Measurements from ENCODE around the gene VAV2.

VAV2 gene

DNA sequence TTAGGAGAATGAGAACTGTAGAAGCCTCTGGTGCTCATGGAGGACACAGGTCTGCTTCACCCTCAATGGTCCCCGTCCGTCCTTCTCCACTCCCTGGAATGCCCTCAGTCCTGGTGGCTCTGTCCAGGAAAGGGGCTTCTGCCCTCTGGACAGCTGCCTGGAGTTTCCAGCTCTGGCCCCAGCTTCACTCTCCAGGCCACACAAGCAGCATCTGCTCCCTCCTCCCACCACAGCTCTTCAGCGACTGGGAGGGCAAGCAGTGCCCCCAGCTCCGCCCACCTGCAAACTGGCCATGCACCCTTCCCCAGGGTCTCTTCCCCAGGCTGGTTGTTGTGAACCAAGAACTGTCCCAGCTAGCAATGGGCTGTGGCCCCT, 258.7 kb downstream of the VAV2 start:
- DNase-seq (ENCODE audit: low spot score), result no peak

DNA sequence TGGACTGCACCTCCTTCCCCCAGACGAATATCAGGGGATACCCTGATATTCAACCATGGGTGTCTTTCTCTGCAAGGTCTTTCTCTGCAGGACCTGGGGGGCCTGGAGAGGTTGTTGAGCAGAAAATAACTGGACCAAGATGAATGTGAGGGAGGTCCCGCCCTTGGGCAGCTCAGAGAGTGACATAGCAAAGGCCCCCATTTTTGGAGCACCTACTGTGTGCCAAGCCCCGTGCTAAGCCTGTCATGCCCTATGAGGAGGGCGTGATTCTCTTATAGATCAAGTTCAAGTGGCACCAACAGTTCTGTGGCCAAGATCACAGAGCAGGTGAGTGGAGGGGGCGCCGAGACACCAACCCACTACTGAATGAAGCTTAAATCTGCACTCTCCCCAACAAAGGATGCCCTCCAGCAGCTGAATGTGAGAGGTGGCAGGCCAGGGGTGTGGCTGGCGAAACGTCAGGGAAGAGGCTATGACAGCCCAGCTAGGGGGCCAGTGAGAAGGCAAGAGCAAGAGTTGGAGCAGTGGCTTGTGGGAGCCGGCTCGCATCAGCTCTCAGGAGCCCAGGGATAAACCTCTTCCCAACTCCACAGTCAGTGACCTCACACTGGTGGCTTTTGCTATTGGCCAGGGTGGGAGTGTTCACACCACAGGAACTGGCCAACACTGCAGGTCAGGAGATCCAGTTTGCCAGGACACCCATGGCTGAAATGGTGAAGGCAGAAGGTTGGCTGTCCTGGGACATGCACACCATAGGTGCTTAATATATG, 259.3 kb downstream of the VAV2 start:
- peak; percentile 13 for DNase-seq (ENCODE audit: low spot score)

DNA sequence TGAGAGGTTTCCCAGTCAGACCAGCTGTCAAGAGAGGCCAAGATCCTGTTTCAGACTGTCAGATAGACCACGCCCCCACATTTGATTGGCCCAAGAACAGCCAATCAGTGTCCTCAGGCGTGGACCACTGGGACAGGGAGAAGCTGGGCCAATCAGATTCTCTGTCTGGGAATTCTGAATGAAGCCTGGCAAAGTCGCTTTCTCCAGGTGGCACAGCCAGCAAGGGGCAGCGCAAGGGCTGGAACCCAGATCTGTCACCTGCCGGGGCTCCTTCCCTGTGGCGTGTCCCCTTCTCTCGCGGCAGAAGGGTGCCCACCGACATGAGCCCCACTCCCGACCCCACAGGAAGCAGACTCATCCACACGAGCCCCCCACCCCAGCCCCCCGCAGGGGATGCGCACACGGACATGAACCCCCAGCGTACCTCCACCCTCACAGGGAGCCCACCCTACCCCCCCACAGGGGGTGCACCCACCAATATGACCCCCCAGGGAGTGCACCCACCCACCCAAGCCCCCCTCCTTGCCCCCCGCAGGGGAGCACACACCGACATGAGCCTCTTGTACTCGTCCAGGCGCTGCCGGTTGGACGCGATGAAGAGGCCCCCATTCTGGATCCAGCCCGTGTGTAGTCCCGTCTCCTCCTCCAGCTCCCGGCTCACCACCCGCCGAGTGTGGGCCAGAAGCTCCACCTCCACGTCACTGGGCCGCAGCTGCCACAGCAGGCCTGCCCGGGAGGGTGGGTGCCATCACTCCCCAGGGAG, 260.1 kb downstream of the VAV2 start:
- DNase-seq (ENCODE audit: low spot score), result peak; percentile 87

DNA sequence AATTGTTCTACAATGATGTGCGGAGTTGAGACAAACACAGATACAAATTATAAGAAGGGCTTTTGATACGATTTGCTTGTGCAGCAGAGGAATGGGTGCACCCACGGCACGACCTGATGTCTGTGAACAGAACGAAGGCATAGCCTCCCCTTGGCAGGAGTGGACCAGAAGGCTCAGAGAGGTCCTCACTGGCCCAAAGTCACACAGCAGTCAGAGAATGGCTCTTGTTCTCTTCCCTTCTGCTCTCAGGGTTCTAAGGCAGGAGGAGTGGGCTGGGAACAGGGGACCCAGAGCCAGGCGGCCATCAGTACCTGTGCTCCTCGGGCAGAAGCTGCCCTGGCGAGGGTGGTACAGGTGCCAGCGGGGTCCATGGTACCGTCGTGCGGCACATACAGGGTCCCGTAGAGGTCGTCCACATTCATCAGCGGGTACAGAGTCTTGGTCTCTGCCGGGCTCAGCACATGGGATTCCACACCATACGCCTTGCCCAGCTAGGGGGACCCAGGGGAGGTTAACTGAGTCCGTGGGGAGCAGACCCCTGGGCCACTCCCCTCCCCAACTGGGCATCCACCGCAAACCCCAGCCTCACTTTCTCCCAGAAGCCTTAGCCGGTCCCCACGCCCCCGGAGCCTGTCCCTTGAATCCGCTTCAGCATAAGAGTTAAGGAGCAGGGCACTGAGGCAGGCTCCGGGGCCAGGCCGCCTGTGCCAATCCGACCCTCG, 261.0 kb downstream of the VAV2 start:
- DNase-seq (ENCODE audit: low spot score), result no peak

DNA sequence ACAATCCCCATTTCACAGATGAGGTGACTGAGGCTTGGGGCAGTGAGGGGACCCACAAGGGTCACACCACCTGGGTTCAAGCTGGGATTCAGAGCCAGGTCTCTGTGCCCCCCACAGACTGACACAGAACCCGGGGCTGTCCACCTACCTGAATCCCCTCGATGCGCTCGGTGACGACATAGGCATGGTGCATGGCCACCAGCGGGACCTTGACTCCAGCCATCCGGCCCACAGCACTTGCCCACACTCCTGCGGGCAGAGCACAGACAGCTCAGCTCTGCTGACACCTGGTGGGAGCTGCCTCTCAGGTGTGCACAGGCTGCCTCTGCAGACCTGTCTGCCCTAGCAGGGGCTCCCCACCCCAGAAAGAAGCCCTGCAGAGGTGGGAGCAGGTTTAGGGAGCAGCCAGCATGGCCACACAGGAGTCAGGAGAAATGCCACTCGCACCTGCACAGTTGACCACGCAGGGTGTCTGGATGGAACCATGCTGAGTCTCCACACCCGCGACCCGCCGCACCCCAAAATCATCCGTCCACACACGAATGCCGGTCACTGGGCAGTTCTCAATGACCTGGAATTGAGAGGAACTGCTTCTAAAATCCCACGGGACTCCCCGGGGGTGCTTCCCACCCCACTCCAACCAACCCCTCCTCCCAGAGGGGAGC, 262.4 kb downstream of the VAV2 start:
- DNase-seq (ENCODE audit: low spot score), result no peak

DNA sequence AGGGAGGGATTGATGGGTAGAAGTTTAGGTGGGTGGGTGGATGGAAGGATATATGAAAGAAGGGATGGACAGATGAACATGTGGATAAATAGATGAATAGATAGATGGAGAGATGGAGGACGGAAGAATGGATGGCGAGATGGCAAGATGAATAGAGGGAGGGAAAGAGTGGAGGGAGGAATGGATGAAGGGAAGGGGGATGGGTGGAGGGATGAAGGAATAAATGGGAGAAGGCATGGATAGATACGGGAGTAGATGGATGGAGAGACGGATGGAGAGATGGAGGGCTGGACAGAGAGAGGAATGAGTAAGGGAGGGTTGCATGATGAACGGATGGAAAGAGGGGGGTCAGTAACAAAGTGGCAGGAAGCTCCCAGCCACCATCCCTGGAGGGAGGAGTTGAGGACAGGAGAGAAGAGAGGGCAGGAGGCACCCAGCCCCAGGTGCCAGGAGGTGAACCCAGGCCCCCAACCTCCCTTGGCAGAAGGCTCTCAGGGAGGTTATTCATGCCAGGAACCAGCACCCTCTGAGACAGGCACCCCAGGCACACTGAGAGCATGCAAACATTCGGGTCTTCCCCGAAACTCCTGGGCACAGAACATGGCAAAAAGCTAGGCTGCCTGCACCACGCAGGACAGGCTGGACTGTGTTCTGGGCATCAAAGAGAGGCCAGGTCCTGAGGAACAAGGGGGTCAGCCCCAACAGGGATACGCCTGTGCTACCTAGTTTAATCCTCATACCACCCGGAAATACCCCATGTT, 263.1 kb downstream of the VAV2 start:
- no peak for DNase-seq (ENCODE audit: low spot score)

DNA sequence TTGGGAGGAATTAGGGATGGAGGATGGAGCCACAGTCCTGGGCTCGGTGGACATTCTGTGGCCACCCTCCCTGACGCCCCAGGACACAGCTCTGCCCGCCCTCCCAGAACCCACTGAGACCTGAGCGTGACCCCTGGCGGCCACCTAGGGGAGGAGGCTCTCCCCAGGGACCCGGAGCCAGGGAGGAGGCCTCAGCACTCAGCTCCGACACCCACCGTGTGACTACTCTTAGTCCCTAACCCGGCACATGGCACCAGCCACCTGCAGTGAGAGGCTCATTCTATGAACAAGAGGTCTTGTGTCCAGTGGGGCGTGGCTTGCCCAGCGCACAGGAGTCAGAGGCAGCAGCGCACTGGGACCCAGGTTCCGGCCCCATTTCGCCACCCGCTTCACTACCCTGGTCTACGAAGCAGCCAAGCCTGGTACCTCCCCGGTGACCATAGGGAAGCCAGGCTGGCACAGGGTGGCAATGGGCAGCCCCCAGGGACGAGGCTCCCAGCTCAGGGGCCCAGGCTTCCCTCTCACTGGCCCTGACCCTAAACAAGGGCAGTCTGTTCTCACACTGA, 264.2 kb downstream of the VAV2 start:
- DNase-seq (ENCODE audit: low spot score), result no peak

DNA sequence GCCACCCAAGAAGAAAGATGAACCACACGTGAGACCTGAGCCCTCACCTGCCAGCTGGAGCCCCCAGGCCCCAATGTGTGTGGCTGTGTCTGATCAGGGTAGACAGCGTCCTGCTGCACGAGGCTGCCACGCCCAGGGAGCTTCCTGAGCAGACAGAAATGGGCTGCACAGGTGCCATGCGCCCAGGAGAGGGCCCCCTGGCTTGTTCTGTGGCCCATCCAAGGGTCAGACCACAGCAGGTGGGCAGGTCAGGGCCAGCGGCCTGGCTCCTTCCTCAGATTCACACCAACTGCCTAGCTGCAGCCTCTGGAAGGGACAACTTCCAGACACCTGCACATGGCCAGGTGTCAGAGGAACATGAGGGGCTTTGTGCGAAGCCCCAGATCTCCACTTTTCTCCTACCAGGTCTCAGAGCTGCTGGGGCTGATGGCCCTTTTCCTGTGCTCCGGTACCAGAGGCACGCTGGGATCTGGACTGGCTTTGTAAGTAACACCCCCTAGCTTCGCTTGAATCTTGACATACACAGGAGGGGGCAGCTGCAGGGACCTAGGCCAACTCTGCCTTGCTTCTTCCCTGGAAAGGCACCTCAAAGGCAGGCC, 264.7 kb downstream of the VAV2 start:
- DNase-seq (ENCODE audit: low spot score), result peak; percentile 26

DNA sequence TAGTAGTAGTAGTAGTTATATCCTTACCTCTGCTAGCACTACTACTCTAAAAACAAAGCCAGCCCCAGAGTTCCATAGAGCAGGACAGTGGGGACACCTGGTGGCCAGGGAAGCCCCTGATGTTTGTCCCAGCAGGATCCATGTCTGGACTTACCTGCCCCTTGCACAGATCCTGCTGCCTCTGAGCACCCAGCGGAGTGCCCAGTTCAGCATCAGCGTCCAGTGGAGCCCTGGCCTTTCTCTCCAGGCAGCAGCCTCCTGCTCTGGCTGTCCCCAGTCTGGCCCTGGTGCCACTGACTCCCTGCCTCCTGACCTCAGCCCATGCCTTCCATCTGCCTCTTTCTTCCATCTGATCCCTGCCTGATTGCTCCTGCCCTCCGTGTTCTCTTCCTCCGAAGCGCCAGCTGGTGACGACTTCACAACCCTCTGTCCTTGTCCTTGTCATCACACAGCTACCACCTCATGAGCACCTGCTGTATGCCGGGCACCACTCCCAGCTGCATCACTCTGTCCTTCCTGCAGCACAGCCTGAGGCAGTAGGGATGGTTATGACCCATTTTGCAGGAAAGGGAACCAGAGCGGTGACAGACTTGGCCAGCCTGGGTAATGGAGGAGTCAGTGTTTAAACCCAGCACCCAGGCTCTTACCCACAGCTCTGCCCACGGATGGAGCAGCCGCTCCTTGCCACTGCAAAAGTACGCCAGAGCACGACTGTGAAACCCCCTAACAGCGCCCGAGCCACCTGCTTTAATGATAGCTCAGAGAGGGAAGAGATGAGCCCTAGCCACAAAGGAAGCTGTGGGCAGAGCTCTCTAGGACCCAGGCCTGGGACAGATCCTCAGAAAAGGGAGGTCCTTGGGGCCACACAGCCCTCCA, 265.5 kb downstream of the VAV2 start:
- DNase-seq (ENCODE audit: low spot score), result peak; percentile 74

DNA sequence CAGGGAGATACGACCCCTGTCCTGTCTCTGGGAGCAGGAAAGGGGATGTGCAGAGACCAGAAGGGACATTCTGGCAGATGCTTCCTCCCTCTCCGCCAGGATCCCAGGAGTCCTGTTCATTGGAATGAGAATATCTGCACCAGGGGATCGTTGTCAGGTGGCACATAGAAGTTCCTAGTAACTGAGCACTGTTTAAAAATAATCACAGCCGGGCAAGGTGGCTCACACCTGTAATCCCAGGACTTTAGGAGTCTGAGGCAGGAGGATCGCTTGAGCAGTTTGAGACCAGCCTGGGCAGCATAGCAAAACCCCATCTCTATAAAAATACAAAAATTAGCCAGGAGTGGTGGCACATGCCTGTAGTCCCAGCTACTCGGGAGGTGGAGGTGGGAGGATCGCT, 266.2 kb downstream of the VAV2 start:
- DNase-seq (ENCODE audit: low spot score), result no peak

DNA sequence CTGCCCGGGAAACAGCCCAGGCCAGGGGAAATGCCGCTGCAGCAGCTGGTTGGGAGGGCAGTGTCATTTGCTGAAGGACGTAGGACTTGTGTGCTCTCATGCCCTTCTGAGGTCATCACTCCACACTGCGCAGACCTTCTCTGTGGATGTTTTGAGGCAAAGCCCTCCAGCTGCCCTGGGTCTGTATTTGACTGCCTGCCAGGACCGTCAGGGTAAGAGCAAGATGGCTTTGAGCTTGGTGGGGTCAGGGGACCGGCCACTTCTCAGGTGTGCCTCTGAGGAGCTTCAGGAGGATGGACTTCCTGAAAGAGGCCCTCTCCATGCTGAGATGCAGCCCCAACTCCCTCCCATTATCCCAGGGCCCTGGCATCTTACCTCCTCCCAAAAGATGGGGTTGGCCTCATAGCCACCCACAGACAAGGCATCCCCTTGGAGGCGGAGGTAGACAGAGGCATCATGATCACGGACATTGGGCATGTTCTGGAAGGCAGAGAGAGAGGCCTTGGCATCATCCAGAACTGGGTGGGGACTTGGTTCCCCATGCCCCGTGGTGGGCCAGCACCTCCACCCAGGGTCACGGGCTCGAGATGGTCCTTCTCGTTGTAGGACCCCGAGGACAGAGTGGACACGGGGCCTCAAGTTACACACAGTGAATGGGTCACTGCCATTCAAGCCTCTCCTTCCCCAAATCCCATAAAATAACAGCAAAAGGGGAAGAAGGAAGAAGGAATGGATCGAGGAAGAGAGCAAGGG, 273.4 kb downstream of the VAV2 start:
- DNase-seq (ENCODE audit: low spot score), result no peak

DNA sequence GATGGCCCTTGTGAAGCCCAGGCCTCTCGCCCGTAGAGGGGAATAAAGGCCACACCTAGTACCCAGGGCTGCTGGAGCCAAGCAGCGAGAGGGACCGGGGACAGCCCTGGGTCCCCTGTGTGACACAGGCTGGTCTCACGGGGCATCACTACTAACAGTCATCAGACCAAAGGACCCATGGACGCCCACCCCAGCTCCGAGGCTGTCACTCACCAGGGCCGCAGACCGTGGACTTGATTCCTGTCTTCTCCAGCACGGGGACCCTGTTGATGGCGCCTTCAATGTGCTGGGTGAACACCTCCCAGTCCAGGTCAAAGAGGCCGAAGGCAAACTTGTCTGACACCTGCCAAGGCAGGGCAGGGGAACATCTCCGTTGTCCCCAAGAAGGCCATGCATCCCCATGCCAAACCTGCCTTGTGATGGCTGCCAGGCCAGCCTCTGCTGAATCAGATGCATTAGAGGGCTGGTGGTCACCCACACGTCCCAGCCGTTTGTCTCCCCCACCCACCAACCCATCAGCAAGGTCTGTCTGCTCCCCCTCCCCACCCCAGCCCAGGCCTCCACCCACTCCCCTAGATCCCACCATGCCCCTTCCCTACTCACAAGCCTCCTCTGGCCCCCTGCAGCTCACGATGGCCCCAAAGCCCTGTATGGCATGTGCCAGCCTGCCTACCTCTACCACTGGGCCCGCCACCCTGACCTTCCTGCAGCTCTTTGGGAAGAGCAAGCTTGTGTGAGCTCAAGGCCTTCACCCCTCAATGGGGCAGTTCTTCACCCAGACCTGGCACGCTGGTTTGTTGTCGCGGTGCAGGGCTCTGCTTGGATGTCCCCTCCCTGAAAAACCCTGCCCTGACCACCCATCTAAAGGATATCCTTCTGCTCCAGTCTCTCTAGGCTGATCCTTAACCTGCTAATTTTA, 274.8 kb downstream of the VAV2 start:
- no peak for DNase-seq (ENCODE audit: low spot score)

DNA sequence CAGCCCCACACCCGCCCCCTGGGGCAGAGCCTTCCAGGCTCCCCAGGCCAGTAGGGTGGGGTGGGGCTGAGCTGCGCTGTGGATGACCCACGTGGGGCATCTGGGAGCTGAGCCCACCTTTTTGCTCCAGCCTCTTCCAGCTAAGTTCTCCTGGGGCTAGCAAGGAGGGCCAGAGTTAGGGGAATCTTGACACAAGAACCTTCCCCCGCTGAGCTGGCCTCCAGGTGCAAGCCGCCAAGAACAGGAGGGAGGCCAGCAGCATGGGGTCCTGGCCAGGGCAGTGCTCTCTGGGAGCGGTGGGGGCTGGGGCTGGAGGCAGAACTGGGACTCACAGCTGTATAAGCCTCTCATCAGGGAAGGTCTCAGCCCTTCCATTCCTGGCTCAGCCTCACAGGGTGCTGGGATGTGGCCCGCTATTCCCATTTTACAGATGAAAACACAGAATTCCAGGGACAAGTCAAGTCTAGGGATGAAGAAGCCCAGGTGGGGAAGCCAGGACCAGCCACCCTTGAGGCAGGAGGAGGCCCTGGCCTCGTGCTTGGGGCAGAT, 275.5 kb downstream of the VAV2 start:
- no peak for DNase-seq (ENCODE audit: low spot score)

DNA sequence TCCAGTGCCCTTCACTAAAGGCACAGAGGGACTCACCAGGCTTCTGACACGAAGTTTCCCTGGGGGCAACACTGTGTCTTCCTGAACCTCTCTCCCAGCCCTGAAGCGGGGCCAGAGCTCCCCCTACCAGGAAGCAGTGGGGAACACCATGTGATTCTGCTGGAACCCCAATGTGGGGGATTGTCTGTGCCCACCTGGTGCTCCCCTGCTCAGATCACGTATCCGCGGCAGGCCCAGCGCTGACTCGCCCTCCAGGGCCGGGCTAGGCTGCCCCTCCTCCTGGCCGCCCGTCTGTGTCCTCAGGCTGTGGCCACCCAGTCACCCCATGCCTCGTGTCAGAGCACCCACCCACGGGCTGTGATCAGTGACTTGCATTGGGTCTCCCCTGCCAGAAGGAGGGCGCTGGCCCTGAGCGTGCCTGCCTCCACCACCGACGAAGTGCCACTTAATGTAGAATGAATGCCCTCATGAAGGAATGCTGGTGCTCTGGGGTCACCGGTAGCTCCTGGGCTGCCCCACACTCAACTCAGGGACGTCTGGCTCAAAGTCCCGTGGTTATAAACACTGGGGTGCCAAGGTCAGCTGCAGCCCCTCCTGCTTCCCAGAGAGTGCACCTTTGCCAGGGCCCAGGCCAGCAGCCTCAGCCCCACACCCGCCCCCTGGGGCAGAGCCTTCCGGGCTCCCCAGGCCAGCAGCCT, 276.1 kb downstream of the VAV2 start:
- DNase-seq (ENCODE audit: low spot score), result peak; percentile 66

DNA sequence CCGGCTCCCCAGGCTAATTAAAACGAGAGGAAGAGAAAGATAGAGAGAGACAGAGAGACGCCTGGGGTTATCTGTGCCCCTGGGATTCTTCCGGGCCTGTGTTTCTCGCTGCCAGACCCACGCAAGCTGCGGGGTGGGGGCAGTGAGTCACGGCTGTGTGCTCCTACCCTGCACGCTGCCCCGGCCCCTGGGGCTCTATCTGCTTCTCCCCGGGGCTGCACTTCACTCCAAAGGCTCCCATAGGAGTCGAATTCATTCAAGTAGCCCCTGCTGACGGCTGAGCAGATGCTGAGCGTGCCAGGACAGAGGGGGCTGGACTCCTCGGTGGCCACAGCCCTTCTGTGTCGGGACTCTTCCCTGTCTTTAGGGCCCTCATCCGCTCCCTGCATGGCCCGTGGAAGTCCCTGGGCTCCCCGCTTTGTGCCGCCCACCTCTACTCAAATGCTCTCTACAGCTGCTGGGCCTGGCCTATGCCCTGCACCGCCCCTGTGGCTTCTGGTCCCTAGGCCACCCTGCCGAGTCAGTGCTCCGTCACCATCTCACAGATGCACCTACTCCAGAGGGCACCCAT, 276.7 kb downstream of the VAV2 start:
- peak; percentile 28 for DNase-seq (ENCODE audit: low spot score)

DNA sequence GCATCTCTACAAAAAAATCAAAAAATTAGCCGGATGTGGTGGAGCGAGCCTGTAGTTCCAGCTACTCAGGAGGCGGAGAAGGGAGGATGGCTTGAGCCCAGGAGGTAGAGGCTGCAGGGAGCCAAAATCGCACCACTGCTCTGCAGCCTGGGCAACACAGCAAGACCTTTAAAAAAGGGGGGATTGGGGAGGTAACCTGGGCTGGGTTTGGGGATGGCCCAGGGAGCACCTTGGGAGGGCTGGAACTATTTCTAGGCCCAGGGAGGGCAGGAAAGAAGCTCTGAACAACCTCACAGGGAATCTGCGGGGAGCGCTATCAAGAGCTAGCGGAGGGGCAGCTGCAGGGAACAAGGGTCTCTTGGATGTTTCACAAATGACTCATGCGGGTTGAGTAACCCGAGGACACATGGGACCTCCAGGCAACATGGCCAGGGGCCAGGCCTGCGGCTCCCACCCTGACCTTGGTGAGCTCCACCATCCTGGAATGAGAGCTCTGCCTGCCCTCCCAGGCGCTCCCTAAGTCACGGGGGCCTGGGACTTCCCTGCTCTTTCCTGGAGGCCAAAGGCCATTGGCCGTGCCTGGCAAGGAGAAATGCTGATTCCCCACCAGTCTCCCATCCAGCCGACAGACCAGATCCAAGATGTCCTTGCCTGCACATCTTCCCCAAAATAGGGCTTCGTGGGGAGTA, 277.4 kb downstream of the VAV2 start:
- peak; percentile 17 for DNase-seq (ENCODE audit: low spot score)
